Small intestine (tissue), 4 donors: ENCODE results near the gene MMP25. TPM values are rescaled to one million over a fixed set of nuclear protein-coding genes. Genes with fewer than 3 reads are reported as not detected.

ENCODE experiments used
- polyA plus RNA-seq, 4 donors: library from polyadenylated mRNA; stranded (reverse) in 3 of 4; unstranded in 1 of 4; fragments of 200-250 nt in 3 of 4; fragments of 120-200 nt in 1 of 4; gene quantifications; one replicate each; pipeline versions ENCODE4 v1.2.1 to v1.2.3, GENCODE V29; 2013
- donor health status: healthy with polysubstance abuse.
- donor health status: Bipolar disorder and iron deficiency.
- donor health status: healthy.

MMP25 gene
- polyA plus RNA-seq, 4 donors: 0.54 to 3.4 (median 0.78) TPM

Other genes with a start within 250 kb of the MMP25 start
- gene PRSS41, start 248.1 kb upstream of the MMP25 start, polyA plus RNA-seq: not detected
- under 1 TPM in 2 of 4 donors, not detected in 2; 0.15 to 0.19 TPM for gene PRSS21, start 229.3 kb upstream of the MMP25 start, polyA plus RNA-seq
- 10 to 100 TPM in 3 of 4 donors, 1 to 10 TPM in 1; 5.2 to 19.9 (median 15.0) TPM for gene ZG16B, start 216.3 kb upstream of the MMP25 start, polyA plus RNA-seq
- gene PRSS22, start 188.4 kb upstream of the MMP25 start, polyA plus RNA-seq: 1 to 10 TPM in 2 of 4 donors, under 1 TPM in 2; 0.45 to 3.9 (median 1.1) TPM
- gene FLYWCH2, start 163.3 kb upstream of the MMP25 start, polyA plus RNA-seq: 10 to 100 TPM in 3 of 4 donors, 1 to 10 TPM in 1; 9.1 to 30.2 (median 23.3) TPM
- gene FLYWCH1, start 134.6 kb upstream of the MMP25 start, polyA plus RNA-seq: 10 to 100 TPM; 13.0 to 18.8 (median 14.9) TPM
- under 1 TPM in 3 of 4 donors, not detected in 1; 0.15 to 0.54 (median 0.47) TPM for gene KREMEN2, start 82.3 kb upstream of the MMP25 start, polyA plus RNA-seq
- 10 to 100 TPM in 2 of 4 donors, 1 to 10 TPM in 2; 1.4 to 19.4 (median 6.9) TPM for gene PAQR4, start 77.2 kb upstream of the MMP25 start, polyA plus RNA-seq
- 10 to 100 TPM in 2 of 4 donors, 1 to 10 TPM in 2; 2.5 to 24.7 (median 7.0) TPM for gene PKMYT1, start 66.1 kb upstream of the MMP25 start, polyA plus RNA-seq
- gene CLDN9, start 33.6 kb upstream of the MMP25 start, polyA plus RNA-seq: 1 to 10 TPM in 2 of 4 donors, under 1 TPM in 2; 0.76 to 2.7 (median 0.99) TPM
- gene CLDN6, start 28.4 kb upstream of the MMP25 start, polyA plus RNA-seq: 10 to 100 TPM in 1 of 4 donors, under 1 TPM in 1, not detected in 2; 0.04 to 24.4 TPM
- gene TNFRSF12A, start 26.2 kb upstream of the MMP25 start, polyA plus RNA-seq: 100 to 1,000 TPM in 2 of 4 donors, 10 to 100 TPM in 2; 27.4 to 259 (median 80.2) TPM
- 100 to 1,000 TPM in 1 of 4 donors, 10 to 100 TPM in 3; 51.5 to 119 (median 57.0) TPM for gene HCFC1R1, start 22.6 kb upstream of the MMP25 start, polyA plus RNA-seq
- 10 to 100 TPM; 35.9 to 51.4 (median 45.0) TPM for gene THOC6, start 22.5 kb upstream of the MMP25 start, polyA plus RNA-seq
- 10 to 100 TPM; 19.1 to 47.8 (median 33.5) TPM for gene BICDL2, start 9.6 kb upstream of the MMP25 start, polyA plus RNA-seq
- 1,000 to 10,000 TPM in 1 of 4 donors, 100 to 1,000 TPM in 3; 127 to 1,061 (median 507) TPM for gene IL32, start 19.1 kb downstream of the MMP25 start, polyA plus RNA-seq
- gene ZSCAN10, start 52.7 kb downstream of the MMP25 start, polyA plus RNA-seq: under 1 TPM in 2 of 4 donors, not detected in 2; 0.03 to 0.46 TPM
- 10 to 100 TPM; 12.7 to 17.7 (median 16.2) TPM for gene ZNF205, start 66.0 kb downstream of the MMP25 start, polyA plus RNA-seq
- 10 to 100 TPM; 10.8 to 12.8 (median 11.8) TPM for gene ZNF213, start 88.5 kb downstream of the MMP25 start, polyA plus RNA-seq
- not detected for gene OR1F1, start 141.6 kb downstream of the MMP25 start, polyA plus RNA-seq
- 10 to 100 TPM in 1 of 4 donors, 1 to 10 TPM in 3; 3.8 to 10.1 (median 4.8) TPM for gene ZNF200, start 188.6 kb downstream of the MMP25 start, polyA plus RNA-seq
- under 1 TPM in 2 of 4 donors, not detected in 2; 0.49 to 0.58 TPM for gene MEFV, start 210.1 kb downstream of the MMP25 start, polyA plus RNA-seq
- 10 to 100 TPM; 11.0 to 45.3 (median 14.2) TPM for gene ZNF263, start 236.9 kb downstream of the MMP25 start, polyA plus RNA-seq